NCI-H1048 (cell line): ENCODE measurements around the gene NMU.
"Not testable (repeated sequence)": the region's sequence is repeated elsewhere in the genome, so short reads cannot be mapped to it uniquely, and the experiment has no call there.

ENCODE experiments used
- DNase-seq: peaks from one replicate; lab custom pipeline; 2025; lab: John Stamatoyannopoulos, UW

Gene NMU

GRCh38 chr4:55560096-55560495, 76.0 kb downstream of the NMU start:
- DNase-seq, result no peak

GRCh38 chr4:55554453-55555030, 81.6 kb downstream of the NMU start:
- no peak for DNase-seq

DNA sequence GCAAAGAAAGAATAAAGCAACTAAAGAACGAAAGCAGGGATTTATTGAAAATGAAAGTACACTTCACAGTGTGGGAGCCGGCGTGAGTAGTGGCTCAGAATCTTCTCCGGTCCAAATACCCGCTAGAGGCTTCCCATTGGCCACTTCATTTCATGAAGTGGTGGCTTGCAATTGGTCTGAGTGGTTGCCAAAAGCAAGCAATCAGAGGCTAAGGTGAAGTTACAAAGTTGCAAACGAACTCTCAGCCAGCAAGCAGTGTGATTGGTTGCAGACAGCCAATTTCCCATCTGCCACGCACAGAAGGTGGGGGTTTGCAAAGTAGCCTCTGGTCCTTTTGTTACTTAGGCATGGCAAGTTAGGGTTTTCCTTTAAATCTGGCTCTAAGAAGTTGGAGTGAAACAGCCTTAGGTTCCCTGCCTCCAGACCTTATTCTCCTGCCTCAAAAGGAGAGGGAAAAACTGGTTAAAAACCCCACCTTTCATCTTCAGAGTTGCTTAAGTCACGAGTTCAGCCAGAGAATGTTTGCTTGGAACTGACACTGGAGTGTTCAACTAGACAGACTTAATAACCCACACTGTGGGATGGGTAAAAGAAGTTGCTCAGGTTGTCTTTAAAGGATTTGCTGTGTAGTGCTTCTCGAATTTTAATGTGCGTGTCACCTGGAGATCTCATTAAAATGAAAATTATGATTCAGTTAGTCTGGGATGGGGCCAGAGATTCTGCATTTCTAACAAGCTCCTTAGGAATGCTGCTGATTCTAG, 82.5 kb downstream of the NMU start:
- no peak for DNase-seq

GRCh38 chr4:55551964-55552363, 84.1 kb downstream of the NMU start:
- DNase-seq, result not testable (repeated sequence)

GRCh38 chr4:55549888-55550287, 86.2 kb downstream of the NMU start:
- DNase-seq, result no peak

DNA sequence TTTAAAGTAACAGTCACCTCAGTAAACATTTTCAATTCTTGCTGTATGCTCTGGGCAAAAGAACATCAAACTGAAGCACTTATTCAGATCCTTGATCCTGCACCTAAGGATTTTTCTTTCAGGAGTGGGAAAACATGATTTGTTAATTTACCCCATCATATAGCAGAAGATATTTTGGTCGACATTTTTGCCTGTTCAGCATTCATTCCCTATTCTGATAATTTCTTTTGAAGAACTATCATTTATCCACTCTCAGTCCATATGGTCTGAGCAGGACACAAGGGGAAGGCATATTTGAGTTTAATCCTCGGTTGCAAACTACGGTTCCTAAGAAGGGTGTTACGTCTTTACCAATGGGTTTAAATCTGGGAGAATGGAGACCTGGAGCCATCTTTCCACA, 88.2 kb downstream of the NMU start:
- DNase-seq, result no peak

GRCh38 chr4:55547466-55547770, 88.7 kb downstream of the NMU start:
- no peak for DNase-seq

GRCh38 chr4:55546756-55547465, 89.2 kb downstream of the NMU start, which contains the start of gene CLOCK:
Gene CLOCK, minus strand, starts transcription at chr4:55546909. Its CDS starts 64,124 bp downstream, at chr4:55482785.
- peak; percentile 65 for DNase-seq

DNA sequence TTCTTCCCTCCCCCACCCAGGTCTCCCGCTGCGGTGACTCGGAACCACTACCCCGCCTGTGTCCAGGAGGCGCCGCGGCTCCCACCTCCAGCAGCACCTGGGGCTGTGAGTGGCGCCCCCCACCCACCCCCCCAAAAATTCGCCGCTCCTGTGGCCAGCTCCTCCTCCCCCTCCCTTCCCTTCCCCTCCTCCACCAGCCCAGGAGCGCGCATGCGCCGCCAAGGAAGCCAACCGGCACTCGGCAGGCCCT, 89.7 kb downstream of the NMU start:
- peak; percentile 65 for DNase-seq

DNA sequence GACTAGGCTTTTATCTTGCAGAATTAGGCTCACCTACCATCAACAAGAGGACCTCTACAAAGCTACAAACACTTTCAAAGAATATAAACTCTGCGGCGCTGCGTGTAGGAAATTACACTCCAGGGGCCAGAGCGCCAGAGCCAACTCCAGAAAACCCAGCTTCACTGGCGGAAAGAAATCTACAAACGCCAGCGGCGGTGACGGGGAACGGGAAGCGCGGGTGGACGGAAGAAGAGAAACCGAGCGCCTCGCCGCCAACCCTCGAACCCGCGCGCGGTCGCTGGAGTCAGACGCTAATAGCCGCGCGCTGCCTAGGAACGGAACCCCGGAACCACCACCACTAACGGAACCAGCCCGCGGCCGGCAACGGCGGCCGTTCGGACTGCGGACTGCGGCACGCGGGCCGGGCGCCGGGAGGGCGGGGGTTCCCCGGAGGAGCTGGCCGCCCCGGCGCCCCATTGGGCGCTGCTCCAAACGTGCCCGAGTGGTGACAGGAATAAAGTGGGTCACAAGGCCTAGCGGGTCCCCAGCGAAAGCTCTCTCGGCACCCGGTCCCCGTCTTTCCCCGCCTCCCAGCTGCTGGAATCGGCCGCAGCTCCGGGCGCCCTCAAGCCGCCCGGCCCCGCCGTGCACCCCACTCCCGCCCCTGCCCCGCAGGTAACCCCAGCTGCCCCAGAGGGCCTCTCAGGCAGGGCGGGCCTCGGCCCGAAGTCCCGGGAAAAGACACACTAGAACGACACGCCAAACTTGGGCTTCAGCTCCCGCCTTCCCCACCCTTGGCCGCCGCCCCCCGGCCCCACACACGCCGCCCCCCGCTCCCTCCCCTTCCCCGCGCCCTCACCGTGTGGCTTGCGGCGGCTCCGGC, 90.2 kb downstream of the NMU start:
- no peak for DNase-seq
